HCT116 (cell line): Measurements from ENCODE around the gene SLC22A12. TPM values are rescaled to one million over a fixed set of nuclear protein-coding genes. Genes with fewer than 3 reads are reported as not detected.

Experiments used
- ATAC-seq: fragments of 200-7000 bp; cut with Tn5 transposase; 2 replicates; pipeline ENCODE4 v1.9.1; 2020; ENCODE audit warnings: mild to moderate bottlenecking, moderate library complexity
- BruUV-seq: library from RNA; stranded (reverse); fragments of 400-500 nt; replicated peaks from 2 replicates; lab custom pipeline; 2021; lab: Mats Ljungman, UMichigan
- CTCF ChIA-PET: fragments of 300-600 bp; sonication (Branson Sonifier 250); formaldehyde crosslinking; loops from one replicate; lab custom pipeline; 2021; ENCODE audit warnings: antibody characterized with exemption; lab: Charles Lee
- POLR2A ChIA-PET: fragments of 300-600, 350-600 bp; sonication (Branson Sonifier 250); formaldehyde crosslinking; loops from one replicate; lab custom pipeline; 2021; ENCODE audit warnings: antibody characterized with exemption; lab: Charles Lee
- RAD21 ChIA-PET, 2 experiments: fragments of 300-600 bp; sonication (Branson Sonifier 250); formaldehyde crosslinking; loops; one replicate each; lab custom pipeline; 2023; ENCODE audit warnings: low total read pairs in 2 of 2; ENCODE audit not compliant: uncharacterized antibody in 2 of 2, unreplicated experiment in 2 of 2, low non-redundant PET in 1 of 2; lab: Charles Lee
- DNase-seq: peaks from one replicate; pipeline ENCODE4 v3.0.0-alpha.2; 2010; ENCODE audit warnings: low read depth, low spot score
- H2AFZ ChIP-seq: fragments of 200-600 bp; shearing (Covaris generic), sonication (generic); 2 replicates; pipeline ENCODE4 v1.6.1; 2017; ENCODE audit warnings: low read depth, mixed run types, mixed read lengths, antibody characterized with exemption, low read length; ENCODE audit not compliant: poor library complexity, severe bottlenecking
- H3K27ac ChIP-seq: 2 replicates; pipeline ENCODE4 v1.5.1; 2012; ENCODE audit warnings: low read depth, low read length
- H3K27me3 ChIP-seq: fragments of 200-600 bp; sonication (generic); 2 replicates; pipeline ENCODE4 v1.6.1; 2016; ENCODE audit warnings: mixed run types, low read length, mixed read lengths; ENCODE audit not compliant: insufficient read depth
- H3K36me3 ChIP-seq, 2 experiments: fragments of 200-500 bp in 1 of 2; fragments of 200-600 bp in 1 of 2; sonication (Bioruptor generic) in 1 of 2; sonication (generic) in 1 of 2; 2 replicates each; pipeline versions ENCODE4 v1.5.1 to v1.6.1; 2014 to 2016; ENCODE audit warnings: low read length in 2 of 2, inconsistent platforms in 1 of 2, mixed read lengths in 1 of 2, mixed run types in 1 of 2; ENCODE audit not compliant: insufficient read depth in 2 of 2, control insufficient read depth in 1 of 2
- H3K4me1 ChIP-seq, 2 experiments: fragments of 200-600 bp in 1 of 2; sonication (generic) in 1 of 2; 2 replicates each; pipeline versions ENCODE4 v1.5.1 to v1.6.1; 2012 to 2017; ENCODE audit warnings: low read length in 2 of 2, inconsistent platforms in 1 of 2, mild to moderate bottlenecking in 1 of 2, mixed read lengths in 1 of 2, mixed run types in 1 of 2, moderate library complexity in 1 of 2; ENCODE audit not compliant: insufficient read depth in 2 of 2, control insufficient read depth in 1 of 2
- H3K4me2 ChIP-seq: fragments of 200-600 bp; sonication (generic); 2 replicates; pipeline ENCODE4 v1.6.1; 2017; ENCODE audit warnings: mixed run types, low read length, mixed read lengths
- H3K4me3 ChIP-seq, 2 experiments: fragments of 200-600 bp in 1 of 2; sonication (generic) in 1 of 2; replicated peaks in 1 of 2; 2 replicates each; pipeline ENCODE4 v1.5.1; 2011 to 2016; ENCODE audit warnings: low read length in 2 of 2, control low read depth in 1 of 2, low read depth in 1 of 2, mild to moderate bottlenecking in 1 of 2, mixed read lengths in 1 of 2, mixed run types in 1 of 2
- H3K79me2 ChIP-seq: fragments of 200-600 bp; sonication (generic); 2 replicates; pipeline ENCODE4 v1.6.1; 2017; ENCODE audit warnings: mild to moderate bottlenecking, mixed run types, low read length, moderate library complexity, mixed read lengths; ENCODE audit not compliant: insufficient read depth
- H3K9ac ChIP-seq: fragments of 200-600 bp; sonication (generic); 2 replicates; pipeline ENCODE4 v1.6.1; 2016; ENCODE audit warnings: low read length, mixed read lengths
- H3K9me2 ChIP-seq: fragments of 200-600 bp; sonication (generic), shearing (Covaris generic); 2 replicates; pipeline ENCODE4 v1.6.1; 2017; ENCODE audit warnings: mixed run types, mild to moderate bottlenecking, moderate library complexity; ENCODE audit not compliant: insufficient read depth
- H3K9me3 ChIP-seq, 2 experiments: fragments of 200-500 bp in 1 of 2; fragments of 200-600 bp in 1 of 2; sonication (Bioruptor generic) in 1 of 2; sonication (generic) in 1 of 2; 2 replicates each; pipeline ENCODE4 v1.6.1; 2014 to 2017; ENCODE audit warnings: low read length in 2 of 2, mixed read lengths in 2 of 2, inconsistent platforms in 1 of 2, low read depth in 1 of 2, mild to moderate bottlenecking in 1 of 2, mixed run types in 1 of 2, moderate library complexity in 1 of 2; ENCODE audit not compliant: control insufficient read depth in 1 of 2, insufficient read depth in 1 of 2
- H4K20me1 ChIP-seq: fragments of 200-600 bp; sonication (generic), shearing (Covaris generic); 2 replicates; pipeline ENCODE4 v1.6.1; 2017; ENCODE audit warnings: mixed run types, mild to moderate bottlenecking, moderate library complexity; ENCODE audit not compliant: insufficient read depth
- ATF3 ChIP-seq: IDR thresholded peaks from 2 replicates; pipeline ENCODE4 v1.6.1; 2012
- CBX3 ChIP-seq: IDR thresholded peaks from 2 replicates; pipeline ENCODE4 v1.6.1; 2012; ENCODE audit warnings: low read depth
- CEBPB ChIP-seq: IDR thresholded peaks from 2 replicates; pipeline ENCODE4 v1.6.1; 2012; ENCODE audit warnings: low read depth
- EGR1 ChIP-seq: IDR thresholded peaks from 2 replicates; pipeline ENCODE4 v1.6.1; 2012; ENCODE audit warnings: low read depth
- ELF1 ChIP-seq: IDR thresholded peaks from 2 replicates; pipeline ENCODE4 v1.6.1; 2012; ENCODE audit warnings: low read depth, borderline replicate concordance
- EZH2 ChIP-seq: fragments of 200-600 bp; sonication (generic); IDR thresholded peaks from 2 replicates; pipeline ENCODE4 v1.6.1; 2017; ENCODE audit warnings: antibody characterized with exemption, mixed run types
- MAX ChIP-seq: IDR thresholded peaks from 2 replicates; pipeline ENCODE4 v1.6.1; 2012
- POLR2AphosphoS5 ChIP-seq: IDR thresholded peaks from 2 replicates; pipeline ENCODE4 v1.6.1; 2011; ENCODE audit warnings: mild to moderate bottlenecking, low read depth, low read length, moderate library complexity
- RAD21 ChIP-seq: IDR thresholded peaks from 2 replicates; pipeline ENCODE4 v1.6.1; 2012; ENCODE audit warnings: low read depth, mild to moderate bottlenecking
- SP1 ChIP-seq: IDR thresholded peaks from 2 replicates; pipeline ENCODE4 v1.6.1; 2012; ENCODE audit warnings: low read depth
- YY1 ChIP-seq: IDR thresholded peaks from 2 replicates; pipeline ENCODE4 v1.6.1; 2011; ENCODE audit warnings: low read length, low read depth, moderate library complexity, mild to moderate bottlenecking; ENCODE audit not compliant: insufficient replicate concordance; ENCODE audit errors: extremely low read depth
- ZFX ChIP-seq: fragments of 450-650 bp; IDR thresholded peaks from 2 replicates; pipeline ENCODE4 v1.6.1; 2017
- ZNF274 ChIP-seq: fragments of 200-500 bp; sonication (Bioruptor generic); IDR thresholded peaks from 2 replicates; pipeline ENCODE4 v1.6.1; 2014; ENCODE audit warnings: mild to moderate bottlenecking, low read depth, low read length, inconsistent platforms
- intact Hi-C: fragments of 100-400 bp; cut with micrococcal nuclease; formaldehyde crosslinking; loops from 2 replicates; pipeline ENCODE4 v1.10.0; 2022
- total RNA-seq: library from RNA; stranded (reverse); gene quantifications from one replicate; pipeline ENCODE4 v1.2.1, GENCODE V29; 2021; ENCODE audit not compliant: unreplicated experiment
- TF ChIP-seq, protein P1 (sequence below), 3 experiments: fragments of 200-600 bp in 1 of 3; sonication (generic) in 1 of 3; IDR thresholded peaks in 2 of 3; conservative IDR thresholded peaks in 1 of 3; 2 replicates each; pipeline ENCODE4 v1.5.1; 2012 to 2017; ENCODE audit warnings: low read depth in 2 of 3, low read length in 2 of 3, antibody characterized with exemption in 1 of 3, borderline replicate concordance in 1 of 3, control low read depth in 1 of 3, mild to moderate bottlenecking in 1 of 3, mixed read lengths in 1 of 3, mixed run types in 1 of 3, moderate library complexity in 1 of 3; ENCODE audit not compliant: insufficient read depth in 1 of 3

Gene SLC22A12
- total RNA-seq, 1 experiment from 2014 or later = not detected

DNA sequence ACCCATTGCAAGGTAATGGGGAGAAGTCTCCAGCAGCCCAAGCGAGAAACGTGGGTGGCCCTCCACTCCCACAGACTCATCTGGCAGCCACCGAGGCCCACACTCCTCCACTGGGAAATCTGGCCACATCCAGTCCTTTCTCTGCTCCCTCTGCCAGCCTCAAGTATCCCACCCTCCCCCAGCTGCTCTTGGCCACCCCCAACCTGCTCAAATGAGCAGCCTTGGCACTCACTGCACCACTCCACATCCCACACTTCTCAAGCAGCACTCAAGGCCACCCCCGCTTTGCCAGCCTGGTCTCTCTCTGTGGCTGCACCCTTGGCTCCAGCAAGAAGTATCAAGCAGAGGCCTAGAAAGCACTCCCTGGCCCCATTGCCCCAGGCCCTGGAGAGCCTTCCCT lies 28.2 kb downstream of the SLC22A12 start:
- no peaks in the 10 kb centered on the region for H3K36me3 ChIP-seq
- no peaks in the 10 kb centered on the region for H3K27me3 ChIP-seq
- intact Hi-C loops = no loop called here
- no peaks in the 10 kb centered on the region for H3K9me2 ChIP-seq
- no peaks in the 10 kb centered on the region for H4K20me1 ChIP-seq
- H3K4me2 ChIP-seq = peak overlapping the region; percentile 40; the same call in 1 of the 2 replicates
- no peak overlapping the region for H3K9ac ChIP-seq
- no peak for DNase-seq
- ChIA-PET RAD21 (no interaction called here), POLR2A (no interaction called here), CTCF (no interaction called here)
- no peak for ATAC-seq
- no peaks in the 10 kb centered on the region for H3K79me2 ChIP-seq
- no peak overlapping the region for H3K27ac ChIP-seq
- no peak for TF ChIP-seq ZFX
- no peak for TF ChIP-seq SP1
- no peak for TF ChIP-seq EGR1
- no peak for TF ChIP-seq POLR2AphosphoS5
- no peak for TF ChIP-seq MAX
- no peak for TF ChIP-seq ELF1
- TF ChIP-seq RAD21 = no peak
- TF ChIP-seq, protein P1, sequence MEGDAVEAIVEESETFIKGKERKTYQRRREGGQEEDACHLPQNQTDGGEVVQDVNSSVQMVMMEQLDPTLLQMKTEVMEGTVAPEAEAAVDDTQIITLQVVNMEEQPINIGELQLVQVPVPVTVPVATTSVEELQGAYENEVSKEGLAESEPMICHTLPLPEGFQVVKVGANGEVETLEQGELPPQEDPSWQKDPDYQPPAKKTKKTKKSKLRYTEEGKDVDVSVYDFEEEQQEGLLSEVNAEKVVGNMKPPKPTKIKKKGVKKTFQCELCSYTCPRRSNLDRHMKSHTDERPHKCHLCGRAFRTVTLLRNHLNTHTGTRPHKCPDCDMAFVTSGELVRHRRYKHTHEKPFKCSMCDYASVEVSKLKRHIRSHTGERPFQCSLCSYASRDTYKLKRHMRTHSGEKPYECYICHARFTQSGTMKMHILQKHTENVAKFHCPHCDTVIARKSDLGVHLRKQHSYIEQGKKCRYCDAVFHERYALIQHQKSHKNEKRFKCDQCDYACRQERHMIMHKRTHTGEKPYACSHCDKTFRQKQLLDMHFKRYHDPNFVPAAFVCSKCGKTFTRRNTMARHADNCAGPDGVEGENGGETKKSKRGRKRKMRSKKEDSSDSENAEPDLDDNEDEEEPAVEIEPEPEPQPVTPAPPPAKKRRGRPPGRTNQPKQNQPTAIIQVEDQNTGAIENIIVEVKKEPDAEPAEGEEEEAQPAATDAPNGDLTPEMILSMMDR (IDR thresholded peaks at IDR 0.05 in 2 of 3, conservative IDR thresholded peaks at IDR 0.05 in 1 of 3; ENCODE audit: borderline replicate concordance in 1 of 3, insufficient read depth in 1 of 3, low read depth in 2 of 3, low read length in 2 of 3) = no peak
- no peak for TF ChIP-seq ZNF274
- no peak for TF ChIP-seq EZH2
- no peak for TF ChIP-seq YY1
- TF ChIP-seq ATF3 = no peak
- no peak for TF ChIP-seq CBX3
- TF ChIP-seq CEBPB = no peak
- no peak overlapping the region for H2AFZ ChIP-seq
- H3K4me1 ChIP-seq = peaks cover 0 to 9% of the 10 kb centered on the region in 2 experiments; a peak in 1 of 4 replicates
- H3K4me3 ChIP-seq = no peak overlapping the region
- no TSS peak for BruUV-seq
- H3K9me3 ChIP-seq = no peaks in the 10 kb centered on the region
